HCT116 (cell line): ENCODE results near the gene RWDD2A. TPM values are rescaled to one million over a fixed set of nuclear protein-coding genes. Genes with fewer than 3 reads are reported as not detected.

ENCODE experiments used
- ATAC-seq: fragments of 200-7000 bp; cut with Tn5 transposase; 2 replicates; pipeline ENCODE4 v1.9.1; 2020; ENCODE audit warnings: mild to moderate bottlenecking, moderate library complexity
- BruUV-seq: library from RNA; stranded (reverse); fragments of 400-500 nt; replicated peaks from 2 replicates; lab custom pipeline; 2021; lab: Mats Ljungman, UMichigan
- CTCF ChIA-PET: fragments of 300-600 bp; sonication (Branson Sonifier 250); formaldehyde crosslinking; loops from one replicate; lab custom pipeline; 2021; ENCODE audit warnings: antibody characterized with exemption; lab: Charles Lee
- POLR2A ChIA-PET: fragments of 300-600, 350-600 bp; sonication (Branson Sonifier 250); formaldehyde crosslinking; loops from one replicate; lab custom pipeline; 2021; ENCODE audit warnings: antibody characterized with exemption; lab: Charles Lee
- RAD21 ChIA-PET, 2 experiments: fragments of 300-600 bp; sonication (Branson Sonifier 250); formaldehyde crosslinking; loops; one replicate each; lab custom pipeline; 2023; ENCODE audit warnings: low total read pairs in 2 of 2; ENCODE audit not compliant: uncharacterized antibody in 2 of 2, unreplicated experiment in 2 of 2, low non-redundant PET in 1 of 2; lab: Charles Lee
- DNase-seq: peaks from one replicate; pipeline ENCODE4 v3.0.0-alpha.2; 2010; ENCODE audit warnings: low read depth, low spot score
- H2AFZ ChIP-seq: fragments of 200-600 bp; shearing (Covaris generic), sonication (generic); 2 replicates; pipeline ENCODE4 v1.6.1; 2017; ENCODE audit warnings: low read depth, mixed run types, mixed read lengths, antibody characterized with exemption, low read length; ENCODE audit not compliant: poor library complexity, severe bottlenecking
- H3K27ac ChIP-seq: 2 replicates; pipeline ENCODE4 v1.5.1; 2012; ENCODE audit warnings: low read depth, low read length
- H3K27me3 ChIP-seq: fragments of 200-600 bp; sonication (generic); 2 replicates; pipeline ENCODE4 v1.6.1; 2016; ENCODE audit warnings: mixed run types, low read length, mixed read lengths; ENCODE audit not compliant: insufficient read depth
- H3K36me3 ChIP-seq, 2 experiments: fragments of 200-500 bp in 1 of 2; fragments of 200-600 bp in 1 of 2; sonication (Bioruptor generic) in 1 of 2; sonication (generic) in 1 of 2; 2 replicates each; pipeline versions ENCODE4 v1.5.1 to v1.6.1; 2014 to 2016; ENCODE audit warnings: low read length in 2 of 2, inconsistent platforms in 1 of 2, mixed read lengths in 1 of 2, mixed run types in 1 of 2; ENCODE audit not compliant: insufficient read depth in 2 of 2, control insufficient read depth in 1 of 2
- H3K4me1 ChIP-seq, 2 experiments: fragments of 200-600 bp in 1 of 2; sonication (generic) in 1 of 2; 2 replicates each; pipeline versions ENCODE4 v1.5.1 to v1.6.1; 2012 to 2017; ENCODE audit warnings: low read length in 2 of 2, inconsistent platforms in 1 of 2, mild to moderate bottlenecking in 1 of 2, mixed read lengths in 1 of 2, mixed run types in 1 of 2, moderate library complexity in 1 of 2; ENCODE audit not compliant: insufficient read depth in 2 of 2, control insufficient read depth in 1 of 2
- H3K4me2 ChIP-seq: fragments of 200-600 bp; sonication (generic); 2 replicates; pipeline ENCODE4 v1.6.1; 2017; ENCODE audit warnings: mixed run types, low read length, mixed read lengths
- H3K4me3 ChIP-seq, 2 experiments: fragments of 200-600 bp in 1 of 2; sonication (generic) in 1 of 2; replicated peaks in 1 of 2; 2 replicates each; pipeline ENCODE4 v1.5.1; 2011 to 2016; ENCODE audit warnings: low read length in 2 of 2, control low read depth in 1 of 2, low read depth in 1 of 2, mild to moderate bottlenecking in 1 of 2, mixed read lengths in 1 of 2, mixed run types in 1 of 2
- H3K79me2 ChIP-seq: fragments of 200-600 bp; sonication (generic); 2 replicates; pipeline ENCODE4 v1.6.1; 2017; ENCODE audit warnings: mild to moderate bottlenecking, mixed run types, low read length, moderate library complexity, mixed read lengths; ENCODE audit not compliant: insufficient read depth
- H3K9ac ChIP-seq: fragments of 200-600 bp; sonication (generic); 2 replicates; pipeline ENCODE4 v1.6.1; 2016; ENCODE audit warnings: low read length, mixed read lengths
- H3K9me2 ChIP-seq: fragments of 200-600 bp; sonication (generic), shearing (Covaris generic); 2 replicates; pipeline ENCODE4 v1.6.1; 2017; ENCODE audit warnings: mixed run types, mild to moderate bottlenecking, moderate library complexity; ENCODE audit not compliant: insufficient read depth
- H3K9me3 ChIP-seq, 2 experiments: fragments of 200-500 bp in 1 of 2; fragments of 200-600 bp in 1 of 2; sonication (Bioruptor generic) in 1 of 2; sonication (generic) in 1 of 2; 2 replicates each; pipeline ENCODE4 v1.6.1; 2014 to 2017; ENCODE audit warnings: low read length in 2 of 2, mixed read lengths in 2 of 2, inconsistent platforms in 1 of 2, low read depth in 1 of 2, mild to moderate bottlenecking in 1 of 2, mixed run types in 1 of 2, moderate library complexity in 1 of 2; ENCODE audit not compliant: control insufficient read depth in 1 of 2, insufficient read depth in 1 of 2
- H4K20me1 ChIP-seq: fragments of 200-600 bp; sonication (generic), shearing (Covaris generic); 2 replicates; pipeline ENCODE4 v1.6.1; 2017; ENCODE audit warnings: mixed run types, mild to moderate bottlenecking, moderate library complexity; ENCODE audit not compliant: insufficient read depth
- CBX3 ChIP-seq: IDR thresholded peaks from 2 replicates; pipeline ENCODE4 v1.6.1; 2012; ENCODE audit warnings: low read depth
- EGR1 ChIP-seq: IDR thresholded peaks from 2 replicates; pipeline ENCODE4 v1.6.1; 2012; ENCODE audit warnings: low read depth
- ELF1 ChIP-seq: IDR thresholded peaks from 2 replicates; pipeline ENCODE4 v1.6.1; 2012; ENCODE audit warnings: low read depth, borderline replicate concordance
- EZH2 ChIP-seq: fragments of 200-600 bp; sonication (generic); IDR thresholded peaks from 2 replicates; pipeline ENCODE4 v1.6.1; 2017; ENCODE audit warnings: antibody characterized with exemption, mixed run types
- EZH2phosphoT487 ChIP-seq: fragments of 200-600 bp; IDR thresholded peaks from 2 replicates; pipeline ENCODE4 v1.6.1; 2018; ENCODE audit warnings: antibody characterized with exemption, borderline replicate concordance
- FOSL1 ChIP-seq: IDR thresholded peaks from 2 replicates; pipeline ENCODE4 v1.6.1; 2012; ENCODE audit warnings: low read depth
- JUND ChIP-seq: IDR thresholded peaks from 2 replicates; pipeline ENCODE4 v1.6.1; 2012
- POLR2A ChIP-seq: IDR thresholded peaks from 2 replicates; pipeline ENCODE4 v1.7.0; 2011; ENCODE audit warnings: borderline replicate concordance; ENCODE audit not compliant: insufficient read depth, insufficient read length; ENCODE audit errors: extremely low read depth
- POLR2AphosphoS5 ChIP-seq: IDR thresholded peaks from 2 replicates; pipeline ENCODE4 v1.6.1; 2011; ENCODE audit warnings: mild to moderate bottlenecking, low read depth, low read length, moderate library complexity
- RAD21 ChIP-seq: IDR thresholded peaks from 2 replicates; pipeline ENCODE4 v1.6.1; 2012; ENCODE audit warnings: low read depth, mild to moderate bottlenecking
- SIN3A ChIP-seq: IDR thresholded peaks from 2 replicates; pipeline ENCODE4 v1.6.1; 2012; ENCODE audit warnings: low read depth
- SRF ChIP-seq: IDR thresholded peaks from 2 replicates; pipeline ENCODE4 v1.6.1; 2012; ENCODE audit warnings: low read depth
- TCF7L2 ChIP-seq: IDR thresholded peaks from 2 replicates; pipeline ENCODE4 v1.7.0; 2011; ENCODE audit warnings: borderline replicate concordance, inconsistent platforms; ENCODE audit not compliant: insufficient read depth, insufficient read length; ENCODE audit errors: extremely low read depth
- YY1 ChIP-seq: IDR thresholded peaks from 2 replicates; pipeline ENCODE4 v1.6.1; 2011; ENCODE audit warnings: low read length, low read depth, moderate library complexity, mild to moderate bottlenecking; ENCODE audit not compliant: insufficient replicate concordance; ENCODE audit errors: extremely low read depth
- ZFX ChIP-seq: fragments of 450-650 bp; IDR thresholded peaks from 2 replicates; pipeline ENCODE4 v1.6.1; 2017
- ZNF274 ChIP-seq: fragments of 200-500 bp; sonication (Bioruptor generic); IDR thresholded peaks from 2 replicates; pipeline ENCODE4 v1.6.1; 2014; ENCODE audit warnings: mild to moderate bottlenecking, low read depth, low read length, inconsistent platforms
- intact Hi-C: fragments of 100-400 bp; cut with micrococcal nuclease; formaldehyde crosslinking; loops from 2 replicates; pipeline ENCODE4 v1.10.0; 2022
- total RNA-seq: library from RNA; stranded (reverse); gene quantifications from one replicate; pipeline ENCODE4 v1.2.1, GENCODE V29; 2021; ENCODE audit not compliant: unreplicated experiment
- TF ChIP-seq, protein P1 (sequence below): IDR thresholded peaks from 2 replicates; pipeline ENCODE4 v1.6.1; 2012
- TF ChIP-seq, protein P2 (sequence below): IDR thresholded peaks from 2 replicates; pipeline ENCODE4 v1.6.1; 2012; ENCODE audit warnings: low read depth
- TF ChIP-seq, protein P3 (sequence below), 3 experiments: fragments of 200-600 bp in 1 of 3; sonication (generic) in 1 of 3; IDR thresholded peaks in 2 of 3; conservative IDR thresholded peaks in 1 of 3; 2 replicates each; pipeline ENCODE4 v1.5.1; 2012 to 2017; ENCODE audit warnings: low read depth in 2 of 3, low read length in 2 of 3, antibody characterized with exemption in 1 of 3, borderline replicate concordance in 1 of 3, control low read depth in 1 of 3, mild to moderate bottlenecking in 1 of 3, mixed read lengths in 1 of 3, mixed run types in 1 of 3, moderate library complexity in 1 of 3; ENCODE audit not compliant: insufficient read depth in 1 of 3

Gene RWDD2A
- total RNA-seq, 1 experiment from 2014 or later: 3.6 TPM

DNA sequence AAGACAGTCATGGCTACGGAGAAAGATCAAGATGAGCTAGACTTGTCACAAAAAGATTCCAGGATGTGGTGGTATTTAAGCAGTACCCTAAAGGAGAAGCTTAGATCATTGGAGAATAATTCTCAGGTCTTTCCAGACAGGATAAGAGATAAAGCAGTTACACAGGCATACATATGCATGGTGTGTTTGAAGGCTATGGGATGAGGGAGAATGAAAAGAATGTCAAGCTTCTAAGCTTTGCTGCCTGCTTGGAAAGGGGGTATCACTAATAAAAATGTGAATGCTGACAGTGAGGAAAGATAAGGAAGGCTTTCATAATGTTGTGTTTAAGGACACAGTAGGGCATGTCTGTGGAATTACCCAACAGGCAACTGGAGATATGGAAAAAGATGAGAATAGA, 28.1 kb downstream of the RWDD2A start:
- Histone ChIP-seq H3K27me3 (no peaks in the 10 kb centered on the region), H2AFZ (no peak overlapping the region), H4K20me1 (no peaks in the 10 kb centered on the region), H3K9me3 (no peaks in the 10 kb centered on the region), H3K4me3 (no peak overlapping the region), H3K4me1 (no peaks in the 10 kb centered on the region; a peak in 1 of 4 replicates), H3K27ac (no peak overlapping the region), H3K9me2 (no peaks in the 10 kb centered on the region), H3K9ac (no peak overlapping the region), H3K79me2 (no peaks in the 10 kb centered on the region), H3K36me3 (no peaks in the 10 kb centered on the region; a peak in 1 of 4 replicates), H3K4me2 (no peak overlapping the region)
- no TSS peak for BruUV-seq
- ChIA-PET POLR2A (no interaction called here), RAD21 (no interaction called here), CTCF (interaction anchor here (1.6 to 4.4 kb wide), 4 partner anchors 11 to 292 kb away, joined by 3 to 55 read pairs (median 9); partner anchors contain the start of genes PRSS35 and UBE3D)
- DNase-seq (no peak), ATAC-seq (no peak)
- intact Hi-C loops: loop anchor here (5.0 kb wide), 1 partner anchor 196 kb away; no protein-coding TSS in a partner anchor
- TF ChIP-seq YY1 (no peak), SRF (no peak), FOSL1 (no peak), ZFX (no peak), EGR1 (no peak), TCF7L2 (no peak), POLR2AphosphoS5 (no peak), POLR2A (no peak), JUND (no peak), ELF1 (no peak), EZH2 (no peak), RAD21 (no peak), EZH2phosphoT487 (no peak), CBX3 (no peak), SIN3A (no peak), ZNF274 (no peak)
- TF ChIP-seq, protein P1, sequence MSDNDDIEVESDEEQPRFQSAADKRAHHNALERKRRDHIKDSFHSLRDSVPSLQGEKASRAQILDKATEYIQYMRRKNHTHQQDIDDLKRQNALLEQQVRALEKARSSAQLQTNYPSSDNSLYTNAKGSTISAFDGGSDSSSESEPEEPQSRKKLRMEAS: no peak
- TF ChIP-seq, protein P2, sequence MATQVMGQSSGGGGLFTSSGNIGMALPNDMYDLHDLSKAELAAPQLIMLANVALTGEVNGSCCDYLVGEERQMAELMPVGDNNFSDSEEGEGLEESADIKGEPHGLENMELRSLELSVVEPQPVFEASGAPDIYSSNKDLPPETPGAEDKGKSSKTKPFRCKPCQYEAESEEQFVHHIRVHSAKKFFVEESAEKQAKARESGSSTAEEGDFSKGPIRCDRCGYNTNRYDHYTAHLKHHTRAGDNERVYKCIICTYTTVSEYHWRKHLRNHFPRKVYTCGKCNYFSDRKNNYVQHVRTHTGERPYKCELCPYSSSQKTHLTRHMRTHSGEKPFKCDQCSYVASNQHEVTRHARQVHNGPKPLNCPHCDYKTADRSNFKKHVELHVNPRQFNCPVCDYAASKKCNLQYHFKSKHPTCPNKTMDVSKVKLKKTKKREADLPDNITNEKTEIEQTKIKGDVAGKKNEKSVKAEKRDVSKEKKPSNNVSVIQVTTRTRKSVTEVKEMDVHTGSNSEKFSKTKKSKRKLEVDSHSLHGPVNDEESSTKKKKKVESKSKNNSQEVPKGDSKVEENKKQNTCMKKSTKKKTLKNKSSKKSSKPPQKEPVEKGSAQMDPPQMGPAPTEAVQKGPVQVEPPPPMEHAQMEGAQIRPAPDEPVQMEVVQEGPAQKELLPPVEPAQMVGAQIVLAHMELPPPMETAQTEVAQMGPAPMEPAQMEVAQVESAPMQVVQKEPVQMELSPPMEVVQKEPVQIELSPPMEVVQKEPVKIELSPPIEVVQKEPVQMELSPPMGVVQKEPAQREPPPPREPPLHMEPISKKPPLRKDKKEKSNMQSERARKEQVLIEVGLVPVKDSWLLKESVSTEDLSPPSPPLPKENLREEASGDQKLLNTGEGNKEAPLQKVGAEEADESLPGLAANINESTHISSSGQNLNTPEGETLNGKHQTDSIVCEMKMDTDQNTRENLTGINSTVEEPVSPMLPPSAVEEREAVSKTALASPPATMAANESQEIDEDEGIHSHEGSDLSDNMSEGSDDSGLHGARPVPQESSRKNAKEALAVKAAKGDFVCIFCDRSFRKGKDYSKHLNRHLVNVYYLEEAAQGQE: no peak
- TF ChIP-seq, protein P3, sequence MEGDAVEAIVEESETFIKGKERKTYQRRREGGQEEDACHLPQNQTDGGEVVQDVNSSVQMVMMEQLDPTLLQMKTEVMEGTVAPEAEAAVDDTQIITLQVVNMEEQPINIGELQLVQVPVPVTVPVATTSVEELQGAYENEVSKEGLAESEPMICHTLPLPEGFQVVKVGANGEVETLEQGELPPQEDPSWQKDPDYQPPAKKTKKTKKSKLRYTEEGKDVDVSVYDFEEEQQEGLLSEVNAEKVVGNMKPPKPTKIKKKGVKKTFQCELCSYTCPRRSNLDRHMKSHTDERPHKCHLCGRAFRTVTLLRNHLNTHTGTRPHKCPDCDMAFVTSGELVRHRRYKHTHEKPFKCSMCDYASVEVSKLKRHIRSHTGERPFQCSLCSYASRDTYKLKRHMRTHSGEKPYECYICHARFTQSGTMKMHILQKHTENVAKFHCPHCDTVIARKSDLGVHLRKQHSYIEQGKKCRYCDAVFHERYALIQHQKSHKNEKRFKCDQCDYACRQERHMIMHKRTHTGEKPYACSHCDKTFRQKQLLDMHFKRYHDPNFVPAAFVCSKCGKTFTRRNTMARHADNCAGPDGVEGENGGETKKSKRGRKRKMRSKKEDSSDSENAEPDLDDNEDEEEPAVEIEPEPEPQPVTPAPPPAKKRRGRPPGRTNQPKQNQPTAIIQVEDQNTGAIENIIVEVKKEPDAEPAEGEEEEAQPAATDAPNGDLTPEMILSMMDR (IDR thresholded peaks at IDR 0.05 in 2 of 3, conservative IDR thresholded peaks at IDR 0.05 in 1 of 3; ENCODE audit: borderline replicate concordance in 1 of 3, insufficient read depth in 1 of 3, low read depth in 2 of 3, low read length in 2 of 3): no peak
